MM.1S (cell line): ENCODE results near the gene FARP2.

Source experiments
- DNase-seq: peaks from one replicate; pipeline ENCODE4 v3.0.0-alpha.2; 2015
- H2AFZ ChIP-seq: fragments of 300-600 bp; sonication (generic); 2 replicates; pipeline ENCODE4 v1.6.0; 2016; ENCODE audit warnings: antibody characterized with exemption, low read length
- H3F3A ChIP-seq: fragments of 300-600 bp; sonication (generic); 2 replicates; pipeline ENCODE4 v1.6.1; 2016; ENCODE audit warnings: mild to moderate bottlenecking, antibody characterized with exemption, low read length, moderate library complexity, mixed read lengths; ENCODE audit not compliant: insufficient read depth
- H3K27ac ChIP-seq: fragments of 300-600 bp; sonication (generic); 2 replicates; pipeline ENCODE4 v1.5.1; 2016; ENCODE audit warnings: mild to moderate bottlenecking, low read length
- H3K27me3 ChIP-seq: fragments of 300-600 bp; sonication (generic); replicated peaks from 2 replicates; pipeline ENCODE4 v1.6.0; 2016; ENCODE audit warnings: low read length; ENCODE audit not compliant: insufficient read depth
- H3K36me3 ChIP-seq: fragments of 300-600 bp; sonication (generic); replicated peaks from 2 replicates; pipeline ENCODE4 v1.6.1; 2016; ENCODE audit warnings: mild to moderate bottlenecking, low read length, mixed read lengths; ENCODE audit not compliant: insufficient read depth
- H3K4me1 ChIP-seq: fragments of 300-600 bp; sonication (generic); 2 replicates; pipeline ENCODE4 v1.6.1; 2016; ENCODE audit warnings: low read length, mixed read lengths
- H3K4me2 ChIP-seq: fragments of 300-600 bp; sonication (generic); 2 replicates; pipeline ENCODE4 v1.6.0; 2016; ENCODE audit warnings: low read depth, low read length
- H3K4me3 ChIP-seq: fragments of 300-600 bp; sonication (generic); 2 replicates; pipeline ENCODE4 v1.5.1; 2016; ENCODE audit warnings: low read length, mixed read lengths
- H3K79me2 ChIP-seq: fragments of 300-600 bp; sonication (generic); 2 replicates; pipeline ENCODE4 v1.6.1; 2016; ENCODE audit warnings: mixed run types, low read length, mixed read lengths
- H3K9ac ChIP-seq: fragments of 300-600 bp; sonication (generic); 2 replicates; pipeline ENCODE4 v1.6.1; 2016; ENCODE audit warnings: low read length, mixed read lengths
- H3K9me2 ChIP-seq: fragments of 300-600 bp; sonication (generic); replicated peaks from 2 replicates; pipeline ENCODE4 v1.6.1; 2016; ENCODE audit warnings: mild to moderate bottlenecking, low read length, mixed read lengths; ENCODE audit not compliant: insufficient read depth
- H3K9me3 ChIP-seq: fragments of 300-600 bp; sonication (generic); replicated peaks from 2 replicates; pipeline ENCODE4 v1.6.1; 2016; ENCODE audit warnings: mild to moderate bottlenecking, low read length, mixed read lengths; ENCODE audit not compliant: insufficient read depth
- H4K20me1 ChIP-seq: fragments of 300-600 bp; sonication (generic); 2 replicates; pipeline ENCODE4 v1.6.1; 2016; ENCODE audit warnings: mild to moderate bottlenecking, low read length, moderate library complexity, mixed read lengths; ENCODE audit not compliant: insufficient read depth
- EZH2 ChIP-seq: fragments of 300-600 bp; sonication (generic); optimal IDR thresholded peaks from 2 replicates; pipeline ENCODE3; 2017; ENCODE audit warnings: low read depth, mild to moderate bottlenecking, antibody characterized with exemption, low read length, mixed read lengths
- EZH2phosphoT487 ChIP-seq: fragments of 300-600 bp; sonication (generic); IDR thresholded peaks from 2 replicates; pipeline ENCODE4 v1.6.1; 2018; ENCODE audit warnings: antibody characterized with exemption, low read length
- TF ChIP-seq, protein P1 (sequence below): fragments of 300-600 bp; sonication (generic); IDR thresholded peaks from 2 replicates; pipeline ENCODE4 v1.5.1; 2016; ENCODE audit warnings: antibody characterized with exemption, low read length, mixed read lengths

Gene FARP2

DNA sequence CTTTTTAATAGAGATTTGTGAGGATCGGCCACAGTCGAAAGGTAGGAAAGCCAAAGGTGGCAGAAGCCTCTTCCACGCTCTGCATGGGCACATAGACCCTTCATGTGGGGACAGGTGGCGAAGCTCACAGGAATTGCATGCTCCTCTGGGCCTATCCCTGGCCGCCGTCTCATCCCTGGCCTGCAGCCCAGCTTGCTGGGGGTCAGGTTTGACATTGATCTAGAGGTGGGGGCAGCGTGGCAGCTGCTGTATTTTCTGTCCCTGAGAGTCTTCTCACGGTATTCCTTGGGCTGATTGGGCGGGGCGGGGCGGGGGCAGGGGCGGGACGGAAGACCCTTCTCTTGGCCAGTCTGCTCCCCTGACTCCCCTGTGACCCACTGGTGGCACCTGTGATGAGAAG is 103.4 kb downstream of the FARP2 start:
- DNase-seq: no peak
- H3K4me2 ChIP-seq: no peak overlapping the region
- no peaks in the 10 kb centered on the region for H3K4me1 ChIP-seq
- no peak overlapping the region for H3K27ac ChIP-seq
- TF ChIP-seq EZH2phosphoT487 (no peak), EZH2 (no peak)
- TF ChIP-seq, protein P1, sequence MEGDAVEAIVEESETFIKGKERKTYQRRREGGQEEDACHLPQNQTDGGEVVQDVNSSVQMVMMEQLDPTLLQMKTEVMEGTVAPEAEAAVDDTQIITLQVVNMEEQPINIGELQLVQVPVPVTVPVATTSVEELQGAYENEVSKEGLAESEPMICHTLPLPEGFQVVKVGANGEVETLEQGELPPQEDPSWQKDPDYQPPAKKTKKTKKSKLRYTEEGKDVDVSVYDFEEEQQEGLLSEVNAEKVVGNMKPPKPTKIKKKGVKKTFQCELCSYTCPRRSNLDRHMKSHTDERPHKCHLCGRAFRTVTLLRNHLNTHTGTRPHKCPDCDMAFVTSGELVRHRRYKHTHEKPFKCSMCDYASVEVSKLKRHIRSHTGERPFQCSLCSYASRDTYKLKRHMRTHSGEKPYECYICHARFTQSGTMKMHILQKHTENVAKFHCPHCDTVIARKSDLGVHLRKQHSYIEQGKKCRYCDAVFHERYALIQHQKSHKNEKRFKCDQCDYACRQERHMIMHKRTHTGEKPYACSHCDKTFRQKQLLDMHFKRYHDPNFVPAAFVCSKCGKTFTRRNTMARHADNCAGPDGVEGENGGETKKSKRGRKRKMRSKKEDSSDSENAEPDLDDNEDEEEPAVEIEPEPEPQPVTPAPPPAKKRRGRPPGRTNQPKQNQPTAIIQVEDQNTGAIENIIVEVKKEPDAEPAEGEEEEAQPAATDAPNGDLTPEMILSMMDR: no peak
- H3K79me2 ChIP-seq: no peaks in the 10 kb centered on the region
- H3K9ac ChIP-seq: no peak overlapping the region
- no peak overlapping the region for H2AFZ ChIP-seq
- no peaks in the 10 kb centered on the region for H3K9me2 ChIP-seq
- no peaks in the 10 kb centered on the region for H3K36me3 ChIP-seq
- no peaks in the 10 kb centered on the region for H3F3A ChIP-seq
- H3K27me3 ChIP-seq: no peaks in the 10 kb centered on the region
- no peaks in the 10 kb centered on the region for H3K9me3 ChIP-seq
- no peaks in the 10 kb centered on the region for H4K20me1 ChIP-seq
- no peak overlapping the region for H3K4me3 ChIP-seq

DNA sequence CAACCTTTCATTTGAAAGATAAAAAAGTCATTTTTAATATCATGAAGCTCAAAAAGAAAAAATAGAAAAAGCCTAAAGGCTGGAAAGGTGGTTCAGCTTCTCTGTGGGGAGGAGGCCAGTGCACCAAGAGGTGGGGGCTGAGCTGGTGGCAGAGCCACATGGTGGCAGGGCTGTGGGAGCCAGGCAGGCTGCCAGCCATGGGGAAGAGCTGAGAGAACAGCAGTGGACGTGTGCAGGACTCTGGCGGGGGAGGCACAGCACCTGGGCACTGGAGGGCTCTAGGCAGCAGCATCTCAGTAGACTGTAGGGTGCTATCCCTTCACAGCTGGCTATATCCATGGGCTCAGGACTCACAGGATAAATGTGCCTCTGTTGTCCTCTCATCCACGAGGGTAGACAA is 104.5 kb downstream of the FARP2 start:
- Histone ChIP-seq H3K4me2 (no peak overlapping the region), H3F3A (no peaks in the 10 kb centered on the region), H3K9me2 (no peaks in the 10 kb centered on the region), H2AFZ (no peak overlapping the region), H3K9me3 (no peaks in the 10 kb centered on the region), H3K9ac (no peak overlapping the region), H3K79me2 (no peaks in the 10 kb centered on the region), H4K20me1 (no peaks in the 10 kb centered on the region), H3K36me3 (no peaks in the 10 kb centered on the region), H3K4me3 (no peak overlapping the region), H3K27ac (no peak overlapping the region), H3K4me1 (no peaks in the 10 kb centered on the region), H3K27me3 (no peaks in the 10 kb centered on the region)
- DNase-seq: no peak
- TF ChIP-seq, protein P1: no peak
- no peak for TF ChIP-seq EZH2phosphoT487
- TF ChIP-seq EZH2: no peak

DNA sequence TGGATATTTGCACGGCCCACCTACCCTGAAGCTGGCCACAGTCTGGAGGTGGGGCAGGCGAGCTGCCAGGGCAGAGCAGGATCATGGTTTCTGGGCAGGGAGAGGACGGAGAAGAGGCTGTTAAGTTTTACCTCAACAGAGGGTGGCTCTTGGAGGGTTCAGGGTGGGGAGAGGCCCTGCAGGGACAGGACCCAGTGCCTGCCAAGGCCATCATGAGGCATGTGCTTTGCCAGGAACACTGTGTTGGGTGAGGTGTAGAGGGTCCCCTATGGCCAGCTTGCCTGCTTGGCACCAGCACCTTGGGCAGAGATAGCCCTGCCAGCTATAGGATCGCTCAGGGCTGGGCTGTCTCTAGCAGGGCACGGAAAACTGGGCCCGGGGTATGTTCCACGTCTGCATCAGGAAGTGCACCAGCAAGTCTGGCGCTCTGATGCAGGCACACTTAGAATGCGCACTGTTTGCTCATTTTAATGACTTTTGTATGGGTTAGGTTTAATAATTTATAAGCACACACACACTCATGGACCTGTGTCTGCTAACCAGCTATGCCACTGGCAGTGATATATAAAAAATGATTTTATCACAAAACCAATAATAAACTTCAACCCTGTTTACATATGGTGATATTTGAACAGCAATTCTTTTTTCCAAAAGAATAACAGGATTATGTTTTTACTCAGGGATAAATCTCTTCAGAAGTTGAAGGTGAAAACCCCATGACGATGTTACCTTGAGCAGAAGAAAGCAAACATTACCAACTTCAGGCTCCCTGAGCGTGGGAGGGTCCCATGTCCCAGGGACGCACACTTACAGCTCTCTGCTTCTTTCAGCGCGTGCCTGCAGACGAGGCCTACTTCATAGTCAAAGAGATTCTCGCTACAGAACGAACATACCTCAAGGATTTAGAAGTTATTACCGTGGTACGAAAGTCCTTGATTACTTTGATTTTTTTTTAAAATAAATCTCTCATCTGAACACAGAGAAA is 105.9 kb downstream of the FARP2 start:
- H3K4me2 ChIP-seq: no peak overlapping the region
- H3K4me3 ChIP-seq: no peak overlapping the region
- no peak overlapping the region for H3K27ac ChIP-seq
- no peaks in the 10 kb centered on the region for H4K20me1 ChIP-seq
- no peak overlapping the region for H2AFZ ChIP-seq
- no peaks in the 10 kb centered on the region for H3F3A ChIP-seq
- TF ChIP-seq EZH2 (no peak), EZH2phosphoT487 (no peak)
- TF ChIP-seq, protein P1: no peak
- no peaks in the 10 kb centered on the region for H3K4me1 ChIP-seq
- no peaks in the 10 kb centered on the region for H3K36me3 ChIP-seq
- H3K27me3 ChIP-seq: no peaks in the 10 kb centered on the region
- H3K79me2 ChIP-seq: no peaks in the 10 kb centered on the region
- no peak for DNase-seq
- H3K9me2 ChIP-seq: no peaks in the 10 kb centered on the region
- H3K9me3 ChIP-seq: no peaks in the 10 kb centered on the region
- no peak overlapping the region for H3K9ac ChIP-seq
